Heart left ventricle (tissue), 13 donors: ENCODE measurements around the gene PDGFRA.

Experiments
- POLR2A ChIP-seq, 2 donors: fragments of 450-650 bp; IDR thresholded peaks; one replicate each; pipeline ENCODE4 v1.6.1; 2017; ENCODE audit warnings: antibody characterized with exemption in 2 of 2, mild to moderate bottlenecking in 2 of 2, moderate library complexity in 2 of 2
- TF ChIP-seq, protein P1 (sequence below), 12 donors: fragments of 200-600 bp; sonication (generic) in 4 of 12; IDR thresholded peaks; one replicate each; pipeline versions ENCODE4 v1.5.0 to v1.8.0; 2018 to 2022; ENCODE audit warnings: antibody characterized with exemption in 12 of 12, mild to moderate bottlenecking in 5 of 12
- donor health status: ischemic (EF 13 %, LVEDD 7.1; RV severe dilation, severe dysfunction).
- donor health status: DM: no; HTN: yes; CAD: no.
- donor health status: DM: no; HTN: no; CAD: no.
- donor health status: ischemic (EF 25% LVEDD 6.9; RV normal size, moderate dysfunction).
- donor health status: ischemic (EF 25% LVEDD 5.7; RV mildly dilated, moderate dysfunction).
- donor health status: ischemic (EF 35%, LVEDD 5.7; RV mildly dilated, moderate dysfunction).
- donor health status: nonischemic (EF 11% LVEDD 7.7; RV severe dilation, severe dysfunction).
- donor health status: DM: yes; HTN: yes; CAD: no.
- donor health status: PGD.
- donor health status: ischemic (EF 29% LVEDD 5.4; RV normal size, mild dysfunction).
- donor health status: nonischemic (EF 23%, LVEDD 6.1; RV moderate dilation, normal function).

DNA sequence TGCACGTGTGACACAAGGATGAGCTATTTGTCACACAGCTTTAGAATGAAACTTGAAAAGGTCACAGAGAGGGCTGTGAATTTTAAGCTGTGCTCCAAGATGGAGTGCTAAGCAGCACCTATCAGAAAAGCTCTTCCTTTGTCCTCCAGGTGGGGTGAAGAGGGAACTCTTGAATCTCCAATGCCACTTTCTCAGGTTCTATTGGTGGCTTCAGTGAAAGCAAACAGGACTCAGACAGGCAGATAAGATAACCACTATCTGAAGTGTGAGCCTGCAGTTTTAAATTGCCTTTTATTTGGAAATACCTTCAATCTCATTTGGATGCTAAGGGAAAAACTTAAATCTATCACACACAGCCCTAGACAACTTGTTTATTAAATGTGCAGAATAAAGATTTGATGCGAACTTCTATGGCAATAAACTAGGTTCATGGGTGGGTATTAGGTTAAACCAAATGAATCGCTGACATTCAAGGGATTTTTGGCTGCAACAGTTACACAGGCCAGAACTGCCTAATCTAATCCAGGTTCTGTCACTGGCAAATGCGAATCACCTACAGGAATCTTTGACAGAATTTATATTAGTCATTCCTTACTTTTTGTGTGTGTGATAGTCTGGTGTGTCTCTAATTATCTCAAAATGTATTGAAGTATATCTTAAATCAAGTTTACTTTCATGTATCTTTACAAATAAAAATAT is 13.6 kb upstream of the PDGFRA start:
- TF ChIP-seq, protein P1, sequence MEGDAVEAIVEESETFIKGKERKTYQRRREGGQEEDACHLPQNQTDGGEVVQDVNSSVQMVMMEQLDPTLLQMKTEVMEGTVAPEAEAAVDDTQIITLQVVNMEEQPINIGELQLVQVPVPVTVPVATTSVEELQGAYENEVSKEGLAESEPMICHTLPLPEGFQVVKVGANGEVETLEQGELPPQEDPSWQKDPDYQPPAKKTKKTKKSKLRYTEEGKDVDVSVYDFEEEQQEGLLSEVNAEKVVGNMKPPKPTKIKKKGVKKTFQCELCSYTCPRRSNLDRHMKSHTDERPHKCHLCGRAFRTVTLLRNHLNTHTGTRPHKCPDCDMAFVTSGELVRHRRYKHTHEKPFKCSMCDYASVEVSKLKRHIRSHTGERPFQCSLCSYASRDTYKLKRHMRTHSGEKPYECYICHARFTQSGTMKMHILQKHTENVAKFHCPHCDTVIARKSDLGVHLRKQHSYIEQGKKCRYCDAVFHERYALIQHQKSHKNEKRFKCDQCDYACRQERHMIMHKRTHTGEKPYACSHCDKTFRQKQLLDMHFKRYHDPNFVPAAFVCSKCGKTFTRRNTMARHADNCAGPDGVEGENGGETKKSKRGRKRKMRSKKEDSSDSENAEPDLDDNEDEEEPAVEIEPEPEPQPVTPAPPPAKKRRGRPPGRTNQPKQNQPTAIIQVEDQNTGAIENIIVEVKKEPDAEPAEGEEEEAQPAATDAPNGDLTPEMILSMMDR (IDR thresholded peaks at IDR 0.05): no peak
- TF ChIP-seq POLR2A (IDR thresholded peaks at IDR 0.05): no peak
